Activated effector memory CD4-positive, alpha-beta T cell treated with anti-CD3 and anti-CD28 coated beads, Interleukin-2, amount 50 U/mL, for 16 hours (primary cell): ENCODE data around the gene LCE1C.

Source experiments
- DNase-seq: peaks from one replicate; pipeline ENCODE4 v3.0.0-alpha.2; 2020

LCE1C gene

GRCh38 chr1:152806576-152806975 is at the start of gene LCE1C:
TSS of gene LCE1C (minus strand) at chr1:152806651. CDS start at chr1:152805478, 1,173 bp downstream.
- no peak for DNase-seq

GRCh38 chr1:152855661-152856060 is 49.2 kb upstream of the LCE1C start:
- no peak for DNase-seq

- DNase-seq, result no peak
Observed at GRCh38 chr1:152842556-152842955, 36.1 kb upstream of the LCE1C start, which contains the start of gene LCE6A. TSS of gene LCE6A (plus strand) at chr1:152842856. CDS start at chr1:152843521, 665 bp downstream.

GRCh38 chr1:152836870-152837269 is 30.4 kb upstream of the LCE1C start:
- DNase-seq, result no peak

GRCh38 chr1:152827173-152827572 is 20.7 kb upstream of the LCE1C start, which contains the start of gene LCE1A:
TSS of gene LCE1A (plus strand) at chr1:152827473. CDS start at chr1:152827473, 0 bp downstream.
- DNase-seq, result no peak

GRCh38 chr1:152824964-152825363 is 18.5 kb upstream of the LCE1C start:
- no peak for DNase-seq

GRCh38 chr1:152823294-152823693 is 16.8 kb upstream of the LCE1C start:
- no peak for DNase-seq

- DNase-seq, result no peak
Observed at GRCh38 chr1:152817309-152817708, 10.9 kb upstream of the LCE1C start.

- no peak for DNase-seq
Observed at GRCh38 chr1:152811671-152812070, 5.2 kb upstream of the LCE1C start, which contains the start of gene LCE1B. TSS of gene LCE1B (plus strand) at chr1:152811971. CDS start at chr1:152812447, 476 bp downstream.

GRCh38 chr1:152811050-152811449 is 4.6 kb upstream of the LCE1C start:
- DNase-seq, result no peak

GRCh38 chr1:152801333-152801732 is 5.1 kb downstream of the LCE1C start:
- DNase-seq, result no peak

- no peak for DNase-seq
Observed at GRCh38 chr1:152796421-152796820, 10.0 kb downstream of the LCE1C start, which contains the start of gene LCE1D. TSS of gene LCE1D (plus strand) at chr1:152796721. CDS start at chr1:152797795, 1,074 bp downstream.

GRCh38 chr1:152795686-152796085 is 10.8 kb downstream of the LCE1C start:
- DNase-seq, result no peak

- no peak for DNase-seq
Observed at GRCh38 chr1:152786077-152786476, 20.4 kb downstream of the LCE1C start, which contains the start of gene LCE1E. TSS of gene LCE1E (plus strand) at chr1:152786257. CDS start at chr1:152787300, 1,043 bp downstream.

- no peak for DNase-seq
Observed at GRCh38 chr1:152783095-152783494, 23.4 kb downstream of the LCE1C start.

GRCh38 chr1:152777510-152778137 is 28.8 kb downstream of the LCE1C start:
- DNase-seq, result no peak

- no peak for DNase-seq
Observed at GRCh38 chr1:152776361-152776760, 30.1 kb downstream of the LCE1C start.

GRCh38 chr1:152774875-152775274 is 31.6 kb downstream of the LCE1C start, which contains the start of gene LCE1F:
TSS of gene LCE1F (plus strand) at chr1:152775140. CDS start at chr1:152776372, 1,232 bp downstream.
- DNase-seq, result no peak

- DNase-seq, result no peak
Observed at GRCh38 chr1:152770411-152770810, 36.0 kb downstream of the LCE1C start.

GRCh38 chr1:152768847-152769533 is 37.5 kb downstream of the LCE1C start:
- DNase-seq, result no peak

- DNase-seq, result no peak
Observed at GRCh38 chr1:152761609-152762213, 44.7 kb downstream of the LCE1C start.

GRCh38 chr1:152760551-152761190 is 45.8 kb downstream of the LCE1C start:
- DNase-seq, result no peak
